Measurements from ENCODE around the gene FIBP. TPM values are rescaled to one million over a fixed set of nuclear protein-coding genes. Genes with fewer than 3 reads are reported as not detected.
A peak's percentile ranks its signal among the peaks of the same experiment; 100 is the strongest.

The FIBP gene
- total and polyA plus RNA-seq, 2 of the 4 experiments (the other 2 are of a cell fraction) = 141 to 182 TPM

DNA sequence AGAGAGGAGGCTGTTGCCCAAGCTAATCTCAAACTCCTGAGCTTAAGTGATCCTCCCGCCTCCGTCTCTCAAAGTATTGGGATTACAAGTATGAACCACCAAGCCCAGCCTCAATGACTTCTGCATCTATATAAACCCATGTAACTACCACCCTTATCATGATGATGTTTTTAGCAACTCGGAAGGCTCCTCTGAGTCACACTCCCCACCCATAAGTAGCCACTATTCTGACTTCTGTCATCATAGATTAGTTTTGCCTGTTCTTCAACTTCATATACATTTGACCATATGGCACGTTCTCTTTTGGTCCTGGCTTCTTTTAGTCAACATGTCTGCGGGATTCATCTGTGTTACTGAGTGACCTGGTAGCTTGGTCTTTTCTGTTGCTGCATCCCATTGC lies 18.3 kb upstream of the FIBP start:
- DNase-seq = no peak
- CTCF ChIA-PET = interaction anchor here (0.5 kb wide), 1 partner anchor 18 kb away, joined by 3 read pairs; the partner anchor contains the start of gene FIBP

More for the DNA sequence above, 18.3 kb upstream of the FIBP start:
- Histone ChIP-seq H4K91ac (ENCODE audit: insufficient read depth, low read depth, low read length) (peak overlapping the region; percentile 67), H3K23ac (ENCODE audit: low read depth, low read length) (peak overlapping the region; percentile 70; the same call in 1 of the 2 replicates), H4K5ac (ENCODE audit: low read depth, low read length) (no peak overlapping the region; the same call in 1 of the 2 replicates), H2BK120ac (ENCODE audit: low read depth, low read length) (peak overlapping the region; percentile 83), H3K4me2 (ENCODE audit: low read depth, low read length) (no peak overlapping the region), H3K4me1 (ENCODE audit: control insufficient read depth, insufficient read depth, low read length) (peaks cover 24% of the 10 kb centered on the region), H3K27ac (ENCODE audit: insufficient read depth, low read length) (no peak overlapping the region), H4K8ac (ENCODE audit: low read depth in 2 of 2, low read length in 2 of 2) (peak overlapping the region in 1 of 2 experiments; percentile 9; a peak in 2 of 4 replicates), H3K14ac (replicated peaks; ENCODE audit: low read depth, low read length) (peak overlapping the region; percentile 76), H3K4ac (ENCODE audit: low read depth, low read length) (peak overlapping the region; percentile 48), H3K4me3 (ENCODE audit: insufficient read depth, low read depth, low read length) (no peak overlapping the region), H4K20me1 (ENCODE audit: insufficient read depth, low read length) (no peaks in the 10 kb centered on the region), H2BK20ac (ENCODE audit: low read depth, low read length) (peak overlapping the region; percentile 81), H3K56ac (ENCODE audit: extremely low read depth, insufficient read depth, low read length) (no peak overlapping the region), H3K36me3 (ENCODE audit: control insufficient read depth, insufficient read depth, low read length) (no peaks in the 10 kb centered on the region), H2AK5ac (ENCODE audit: low read depth, low read length) (peak overlapping the region; percentile 69), H3K9me3 (ENCODE audit: control insufficient read depth, insufficient read depth, low read length) (no peaks in the 10 kb centered on the region), H3K9me1 (ENCODE audit: insufficient read depth, low read length) (peaks cover 21% of the 10 kb centered on the region), H2AK9ac (replicated peaks; ENCODE audit: low read depth, low read length, poor library complexity) (peak overlapping the region; percentile 47), H3K79me1 (ENCODE audit: low read depth in 1 of 2, low read length in 2 of 2) (peaks cover 32 to 72% of the 10 kb centered on the region in 2 experiments; a peak in 3 of 4 replicates), H2AFZ (replicated peaks; ENCODE audit: low read length, poor library complexity) (no peak overlapping the region), H3K27me3 (ENCODE audit: control insufficient read depth, insufficient read depth, low read length) (no peaks in the 10 kb centered on the region), H2BK5ac (ENCODE audit: low read depth, low read length, poor library complexity, severe bottlenecking) (no peak overlapping the region), H3K18ac (ENCODE audit: low read depth, low read length) (no peak overlapping the region), H3K9ac (ENCODE audit: low read depth, low read length) (no peak overlapping the region), H2BK15ac (ENCODE audit: low read depth, low read length) (peak overlapping the region; percentile 70)
- intact Hi-C loops (cut with micrococcal nuclease) (no loop called here), dilution Hi-C loops (cut with HindIII; ENCODE audit: low sequenced_read_pairs, unreplicated experiment) (no loop called here), in situ Hi-C loops (cut with MboI; ENCODE audit: low sequenced_read_pairs) (no loop called here)
- POLR2A ChIA-PET (ENCODE audit: unreplicated experiment) = interaction anchor here (1.0 kb wide), 1 partner anchor 11 kb away, joined by 3 read pairs; no protein-coding TSS in a partner anchor
- BruUV-seq (replicated peaks) = no TSS peak
- no CpG with 5 or more reads among the region's 5 CpGs for WGBS, 2 experiments (ENCODE audit: extremely low coverage in 2 of 2, insufficient read length in 1 of 2)
- no peak for TF ChIP-seq MAFK (IDR thresholded peaks at IDR 0.05; ENCODE audit: low read depth, low read length)
- TF ChIP-seq BHLHE40 (IDR thresholded peaks at IDR 0.05; ENCODE audit: low read depth, low read length) = no peak
- TF ChIP-seq FOS (IDR thresholded peaks at IDR 0.05; ENCODE audit: low read depth, low read length) = no peak
- TF ChIP-seq, protein P1, sequence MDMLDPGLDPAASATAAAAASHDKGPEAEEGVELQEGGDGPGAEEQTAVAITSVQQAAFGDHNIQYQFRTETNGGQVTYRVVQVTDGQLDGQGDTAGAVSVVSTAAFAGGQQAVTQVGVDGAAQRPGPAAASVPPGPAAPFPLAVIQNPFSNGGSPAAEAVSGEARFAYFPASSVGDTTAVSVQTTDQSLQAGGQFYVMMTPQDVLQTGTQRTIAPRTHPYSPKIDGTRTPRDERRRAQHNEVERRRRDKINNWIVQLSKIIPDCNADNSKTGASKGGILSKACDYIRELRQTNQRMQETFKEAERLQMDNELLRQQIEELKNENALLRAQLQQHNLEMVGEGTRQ (IDR thresholded peaks at IDR 0.05; ENCODE audit: low read depth, low read length) = no peak
- TF ChIP-seq RAD21 (IDR thresholded peaks at IDR 0.05; ENCODE audit: low read length) = no peak
- TF ChIP-seq, protein P2, sequence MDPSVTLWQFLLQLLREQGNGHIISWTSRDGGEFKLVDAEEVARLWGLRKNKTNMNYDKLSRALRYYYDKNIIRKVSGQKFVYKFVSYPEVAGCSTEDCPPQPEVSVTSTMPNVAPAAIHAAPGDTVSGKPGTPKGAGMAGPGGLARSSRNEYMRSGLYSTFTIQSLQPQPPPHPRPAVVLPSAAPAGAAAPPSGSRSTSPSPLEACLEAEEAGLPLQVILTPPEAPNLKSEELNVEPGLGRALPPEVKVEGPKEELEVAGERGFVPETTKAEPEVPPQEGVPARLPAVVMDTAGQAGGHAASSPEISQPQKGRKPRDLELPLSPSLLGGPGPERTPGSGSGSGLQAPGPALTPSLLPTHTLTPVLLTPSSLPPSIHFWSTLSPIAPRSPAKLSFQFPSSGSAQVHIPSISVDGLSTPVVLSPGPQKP (IDR thresholded peaks at IDR 0.05; ENCODE audit: borderline replicate concordance, low read depth, low read length) = no peak
- TF ChIP-seq MXI1 (IDR thresholded peaks at IDR 0.05; ENCODE audit: borderline replicate concordance, low read depth, low read length) = no peak
- TF ChIP-seq POLR2A (IDR thresholded peaks at IDR 0.05; ENCODE audit: low read depth, low read length) = no peak
- no peak for TF ChIP-seq CHD1 (IDR thresholded peaks at IDR 0.05; ENCODE audit: low read depth, low read length)
- no peak for TF ChIP-seq SMC3 (IDR thresholded peaks at IDR 0.05; ENCODE audit: low read depth, low read length)
- no peak for TF ChIP-seq MAZ (IDR thresholded peaks at IDR 0.05; ENCODE audit: borderline replicate concordance, low read depth, low read length)
- ATAC-seq (ENCODE audit: low read depth) = no peak
